A673 (cell line): ENCODE measurements around the gene ARID3A. TPM values are rescaled to one million over a fixed set of nuclear protein-coding genes. Genes with fewer than 3 reads are reported as not detected.

ENCODE experiments used
- BruUV-seq: library from RNA; stranded (reverse); fragments of 400-500 nt; replicated peaks from 2 replicates; lab custom pipeline; 2021; lab: Mats Ljungman, UMichigan
- CTCF ChIA-PET: fragments of 300-600 bp; sonication (Branson Sonifier 250); formaldehyde crosslinking; loops from one replicate; lab custom pipeline; 2022; ENCODE audit warnings: antibody characterized with exemption; lab: Charles Lee
- POLR2A ChIA-PET: fragments of 300-600 bp; sonication (Branson Sonifier 250); formaldehyde crosslinking; loops from one replicate; lab custom pipeline; 2022; ENCODE audit warnings: antibody characterized with exemption; ENCODE audit not compliant: low non-redundant PET; lab: Charles Lee
- DNase-seq: peaks from one replicate; pipeline ENCODE4 v3.0.0-alpha.2; 2015; ENCODE audit warnings: low spot score
- H3K27ac ChIP-seq: fragments of 200-600 bp; sonication (generic); 2 replicates; pipeline ENCODE4 v1.5.1; 2016; ENCODE audit warnings: mixed run types, low read depth, mild to moderate bottlenecking, mixed read lengths, antibody characterized with exemption, low read length; ENCODE audit not compliant: poor library complexity, severe bottlenecking
- H3K27me3 ChIP-seq: fragments of 200-600 bp; sonication (generic); replicated peaks from 2 replicates; pipeline ENCODE4 v1.6.1; 2017; ENCODE audit warnings: mixed run types, low read depth, mild to moderate bottlenecking, mixed read lengths, antibody characterized with exemption, low read length; ENCODE audit not compliant: insufficient read depth, poor library complexity
- H3K36me3 ChIP-seq: fragments of 200-600 bp; sonication (generic); 2 replicates; pipeline ENCODE4 v1.6.1; 2016; ENCODE audit warnings: mixed run types, mild to moderate bottlenecking, mixed read lengths, antibody characterized with exemption, low read length; ENCODE audit not compliant: insufficient read depth, poor library complexity, severe bottlenecking
- H3K4me1 ChIP-seq: fragments of 200-600 bp; sonication (generic); 2 replicates; pipeline ENCODE4 v1.6.1; 2017; ENCODE audit warnings: mixed run types, mild to moderate bottlenecking, mixed read lengths, antibody characterized with exemption, low read length; ENCODE audit not compliant: insufficient read depth, poor library complexity, severe bottlenecking
- H3K4me3 ChIP-seq: fragments of 200-600 bp; sonication (generic); 2 replicates; pipeline ENCODE4 v1.5.1; 2016; ENCODE audit warnings: low read depth, mixed run types, mild to moderate bottlenecking, mixed read lengths, low read length; ENCODE audit not compliant: poor library complexity, severe bottlenecking
- H3K9me3 ChIP-seq: fragments of 200-600 bp; sonication (generic); 2 replicates; pipeline ENCODE4 v1.6.1; 2016; ENCODE audit warnings: mixed run types, low read depth, mild to moderate bottlenecking, mixed read lengths, antibody characterized with exemption, low read length; ENCODE audit not compliant: poor library complexity, severe bottlenecking
- CTCF ChIP-seq: fragments of 300-800, 200-600 bp; sonication (generic); conservative IDR thresholded peaks from 2 replicates; pipeline ENCODE4 v1.5.1; 2017; ENCODE audit warnings: low read depth, mild to moderate bottlenecking, antibody characterized with exemption, low read length, moderate library complexity, mixed read lengths
- EZH2 ChIP-seq: fragments of 200-600 bp; sonication (generic); IDR thresholded peaks from 2 replicates; pipeline ENCODE4 v1.6.1; 2017; ENCODE audit warnings: borderline replicate concordance, low read depth, mild to moderate bottlenecking, mixed read lengths, antibody characterized with exemption, low read length; ENCODE audit not compliant: poor library complexity, severe bottlenecking
- intact Hi-C: fragments of 100-400 bp; cut with micrococcal nuclease; formaldehyde crosslinking; loops from one replicate; pipeline ENCODE4 v1.10.0; 2022; ENCODE audit not compliant: unreplicated experiment
- total RNA-seq: library from RNA; stranded (reverse); gene quantifications from 2 replicates; pipeline ENCODE4 v1.2.3, GENCODE V29; 2021

ARID3A gene
- total RNA-seq, 1 experiment from 2014 or later, result 19.6 TPM

DNA sequence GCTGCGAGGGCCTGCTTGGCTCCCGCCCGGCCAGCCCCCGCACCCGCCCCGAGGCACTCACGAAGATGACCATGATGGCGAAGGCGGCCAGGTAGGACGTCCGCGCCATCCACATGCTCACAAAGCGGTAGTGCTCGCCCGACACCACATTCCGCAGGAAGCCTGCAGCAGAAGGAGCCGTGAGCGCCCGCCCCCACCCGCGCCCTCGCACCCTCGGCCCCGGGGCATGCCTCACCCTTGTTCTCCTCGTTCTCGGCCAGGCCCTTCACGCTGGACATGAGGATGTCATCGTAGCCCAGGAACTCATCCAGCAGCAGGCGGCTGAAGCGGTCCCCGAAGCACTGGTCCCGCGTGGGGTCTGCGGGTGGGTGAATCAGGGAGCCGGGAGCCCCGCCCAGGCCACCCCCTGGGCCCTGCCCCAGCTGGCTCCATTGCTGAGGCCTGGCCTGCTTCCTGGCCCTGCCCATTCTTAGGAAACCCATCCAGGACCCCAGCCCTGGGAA lies 86.0 kb downstream of the ARID3A start:
- POLR2A ChIA-PET, result no interaction called here
- no peak for DNase-seq

DNA sequence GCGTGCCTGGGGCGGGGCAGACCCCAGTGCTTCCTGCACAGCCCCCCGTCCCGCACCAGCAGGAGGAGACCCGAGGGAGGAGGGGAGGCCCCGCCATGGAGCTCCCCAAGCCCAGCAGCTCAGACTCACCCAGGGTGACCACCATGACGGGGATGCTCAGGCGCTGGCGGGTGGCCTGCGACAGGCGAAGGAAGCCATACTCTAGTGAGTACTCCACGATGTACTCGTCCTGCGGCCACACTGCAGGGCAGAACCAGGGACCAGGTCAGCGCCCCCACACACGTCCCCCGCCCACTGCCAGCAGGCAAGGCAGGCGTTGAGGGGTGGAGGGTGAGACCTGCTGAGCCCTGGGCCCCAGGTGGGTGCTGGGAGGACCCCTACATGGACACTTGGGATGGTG lies 86.5 kb downstream of the ARID3A start:
- no TSS peak for BruUV-seq

More for the DNA sequence above, 86.0 kb downstream of the ARID3A start:
- H3K27ac ChIP-seq, result no peak overlapping the region
- H3K4me1 ChIP-seq, result peaks cover 29% of the 10 kb centered on the region
- peaks cover 43% of the 10 kb centered on the region for H3K36me3 ChIP-seq
- CTCF ChIA-PET, result no interaction called here
- no peaks in the 10 kb centered on the region for H3K9me3 ChIP-seq
- no peak overlapping the region for H3K4me3 ChIP-seq
- H3K27me3 ChIP-seq, result no peaks in the 10 kb centered on the region
- TF ChIP-seq EZH2, result no peak
- no peak for TF ChIP-seq CTCF
- intact Hi-C loops, result no loop called here
- no TSS peak for BruUV-seq

DNA sequence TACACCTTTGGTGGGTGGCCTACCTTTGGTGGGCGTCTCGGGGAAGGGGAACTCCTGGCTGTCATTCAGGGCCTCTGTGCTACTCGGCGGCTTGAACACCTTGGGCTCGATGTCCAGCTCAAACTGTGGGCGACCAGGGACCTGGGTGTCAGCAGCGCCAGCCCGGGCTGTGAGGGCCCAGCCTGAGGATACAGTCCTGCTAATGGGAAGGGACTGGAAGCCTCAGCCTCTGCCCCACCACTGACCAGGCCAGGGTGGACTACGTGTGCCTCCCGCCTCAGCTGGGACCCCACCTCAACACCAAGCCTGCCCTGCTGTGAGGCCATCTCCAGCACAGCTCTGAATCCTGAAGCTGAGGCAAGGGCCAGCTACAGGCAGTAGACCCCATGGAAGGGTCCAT lies 87.4 kb downstream of the ARID3A start:
- Histone ChIP-seq H3K4me3 (no peak overlapping the region), H3K36me3 (peaks cover 47% of the 10 kb centered on the region), H3K4me1 (peaks cover 30% of the 10 kb centered on the region), H3K27ac (no peak overlapping the region), H3K9me3 (no peaks in the 10 kb centered on the region), H3K27me3 (no peaks in the 10 kb centered on the region)
- ChIA-PET CTCF (no interaction called here), POLR2A (interaction anchor here (0.6 kb wide), 1 partner anchor 13 kb away, joined by 14 read pairs; the partner anchor contains the start of gene CNN2)
- no peak for TF ChIP-seq EZH2
- TF ChIP-seq CTCF, result no peak
- BruUV-seq, result no TSS peak
- DNase-seq, result no peak
- intact Hi-C loops, result no loop called here

More for the DNA sequence above, 86.5 kb downstream of the ARID3A start:
- Histone ChIP-seq H3K4me1 (peaks cover 30% of the 10 kb centered on the region), H3K27ac (no peak overlapping the region), H3K36me3 (peaks cover 43% of the 10 kb centered on the region), H3K27me3 (no peaks in the 10 kb centered on the region), H3K4me3 (no peak overlapping the region), H3K9me3 (no peaks in the 10 kb centered on the region)
- TF ChIP-seq EZH2 (no peak), CTCF (no peak)
- ChIA-PET POLR2A (no interaction called here), CTCF (no interaction called here)
- intact Hi-C loops, result no loop called here
- DNase-seq, result no peak
